Fibroblast of peridontal ligament (primary cell): Measurements from ENCODE around the gene CXorf49.
"Not testable (repeated sequence)": the region's sequence is repeated elsewhere in the genome, so short reads cannot be mapped to it uniquely, and the experiment has no call there.

Source experiments
- DNase-seq: peaks from one replicate; pipeline ENCODE4 v3.0.0-alpha.2; 2010; ENCODE audit errors: extremely low read depth

The CXorf49 gene

DNA sequence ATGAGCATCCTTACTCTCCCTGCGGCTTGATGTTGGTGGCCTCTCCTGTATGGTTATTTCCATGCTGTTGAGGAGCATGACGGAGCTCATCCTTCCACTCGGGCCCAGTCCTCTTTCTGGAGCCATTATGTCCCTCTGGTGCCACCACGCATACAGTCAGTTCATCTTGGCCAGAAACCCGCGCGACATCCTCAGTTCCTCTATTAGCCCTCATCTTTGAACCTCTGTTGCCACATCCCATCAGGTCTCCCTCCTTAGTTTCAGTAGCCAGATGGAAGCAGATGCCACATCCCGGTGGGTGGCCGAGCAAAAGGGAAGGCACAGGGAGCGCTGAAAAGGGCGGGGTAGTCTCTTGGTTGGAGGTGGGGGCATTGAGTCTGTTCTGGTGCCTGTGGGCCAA is 46.1 kb downstream of the CXorf49 start:
- no peak for DNase-seq

DNA sequence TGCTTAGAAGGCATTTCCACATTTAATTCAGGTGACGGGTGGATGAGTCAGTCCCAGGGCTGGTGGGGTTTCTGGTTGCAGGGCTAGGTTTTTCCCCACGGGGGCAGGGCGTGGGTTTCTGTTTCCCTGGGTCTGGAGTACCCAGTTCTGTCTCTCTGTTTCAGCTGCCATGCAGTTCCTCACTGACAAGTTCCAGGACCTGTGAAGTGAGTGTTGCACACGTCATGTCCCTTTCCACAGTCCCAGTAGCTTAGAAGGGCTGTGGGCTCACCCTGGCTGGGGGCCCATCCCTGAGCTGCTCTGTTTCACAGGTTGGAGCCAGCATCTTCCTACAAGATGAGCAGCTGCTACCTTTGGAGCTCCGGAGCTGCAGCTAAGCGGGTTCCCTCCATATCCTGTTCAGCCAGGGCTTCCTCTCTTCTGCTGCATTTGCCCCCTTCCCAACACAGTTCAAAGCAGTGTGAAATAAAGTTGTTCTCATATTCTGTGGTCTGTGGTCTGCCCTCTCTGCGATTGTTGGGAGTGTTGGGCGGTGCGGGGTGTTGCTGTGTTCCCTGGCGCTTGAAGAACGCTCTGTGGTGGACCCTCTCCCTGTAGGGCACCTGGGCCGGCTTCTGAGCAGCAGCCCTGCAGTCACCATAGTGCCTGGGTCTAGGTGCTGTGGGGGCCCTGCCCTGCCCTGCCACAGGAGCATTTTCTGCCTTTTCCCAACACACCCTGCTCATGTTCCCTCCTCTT is 46.9 kb downstream of the CXorf49 start:
- DNase-seq = no peak

DNA sequence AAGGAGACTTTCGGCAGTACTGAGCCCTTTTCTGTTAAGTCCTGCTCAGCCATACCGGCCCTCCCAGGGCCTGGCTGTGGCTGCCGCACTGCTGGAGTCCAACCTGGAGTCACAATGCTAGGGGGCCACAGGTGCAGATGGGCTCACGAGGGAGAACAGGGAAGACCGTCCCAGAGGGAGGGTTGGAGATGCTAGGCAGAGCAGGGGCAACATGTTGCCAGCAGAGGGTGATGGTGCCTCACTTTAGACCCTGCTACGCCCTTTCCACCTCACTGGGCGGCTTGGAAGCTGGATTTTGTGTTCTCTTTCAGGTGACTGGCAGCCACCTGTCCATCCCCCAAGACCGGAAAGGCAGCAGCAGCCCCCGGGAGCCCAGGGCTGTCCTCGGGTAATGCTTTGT is 48.1 kb downstream of the CXorf49 start:
- not testable (repeated sequence) for DNase-seq

DNA sequence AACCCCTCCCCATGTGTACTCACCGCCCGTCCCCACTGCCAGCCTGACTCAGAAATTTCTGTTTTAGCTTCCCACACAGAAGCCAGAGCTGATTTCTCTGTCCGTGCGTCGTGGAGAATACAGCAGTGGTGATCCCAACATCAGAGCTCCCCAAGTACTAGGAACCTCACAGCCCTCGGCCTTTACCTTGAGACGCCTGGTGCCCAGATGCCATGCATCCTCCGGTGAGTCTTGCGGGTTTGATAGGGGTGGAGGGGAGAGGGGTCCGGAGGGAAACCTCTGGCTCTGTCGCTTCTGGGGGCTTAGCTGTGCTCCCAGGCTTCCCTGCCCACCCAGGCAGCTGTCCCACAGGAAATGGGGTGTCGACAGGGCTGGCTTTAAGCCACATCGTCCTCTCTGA is 48.6 kb downstream of the CXorf49 start:
- no peak for DNase-seq

DNA sequence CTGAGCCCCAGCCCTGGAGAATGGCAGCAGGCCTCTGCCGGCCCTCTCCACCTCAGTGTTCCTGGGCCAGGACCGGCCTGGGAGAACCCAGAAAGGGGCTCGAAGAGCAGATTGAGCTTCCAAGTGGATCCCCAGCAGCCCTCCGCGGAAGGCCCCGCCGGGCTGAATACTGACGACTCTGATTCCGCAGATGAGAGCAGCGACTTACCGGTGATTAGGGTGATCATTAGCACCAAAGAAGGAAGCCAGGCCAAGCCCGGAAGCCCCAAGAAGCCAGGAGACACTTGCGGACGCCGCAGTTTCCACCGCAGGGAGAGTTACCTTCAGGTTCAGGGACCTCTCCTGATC is 49.9 kb downstream of the CXorf49 start:
- no peak for DNase-seq

DNA sequence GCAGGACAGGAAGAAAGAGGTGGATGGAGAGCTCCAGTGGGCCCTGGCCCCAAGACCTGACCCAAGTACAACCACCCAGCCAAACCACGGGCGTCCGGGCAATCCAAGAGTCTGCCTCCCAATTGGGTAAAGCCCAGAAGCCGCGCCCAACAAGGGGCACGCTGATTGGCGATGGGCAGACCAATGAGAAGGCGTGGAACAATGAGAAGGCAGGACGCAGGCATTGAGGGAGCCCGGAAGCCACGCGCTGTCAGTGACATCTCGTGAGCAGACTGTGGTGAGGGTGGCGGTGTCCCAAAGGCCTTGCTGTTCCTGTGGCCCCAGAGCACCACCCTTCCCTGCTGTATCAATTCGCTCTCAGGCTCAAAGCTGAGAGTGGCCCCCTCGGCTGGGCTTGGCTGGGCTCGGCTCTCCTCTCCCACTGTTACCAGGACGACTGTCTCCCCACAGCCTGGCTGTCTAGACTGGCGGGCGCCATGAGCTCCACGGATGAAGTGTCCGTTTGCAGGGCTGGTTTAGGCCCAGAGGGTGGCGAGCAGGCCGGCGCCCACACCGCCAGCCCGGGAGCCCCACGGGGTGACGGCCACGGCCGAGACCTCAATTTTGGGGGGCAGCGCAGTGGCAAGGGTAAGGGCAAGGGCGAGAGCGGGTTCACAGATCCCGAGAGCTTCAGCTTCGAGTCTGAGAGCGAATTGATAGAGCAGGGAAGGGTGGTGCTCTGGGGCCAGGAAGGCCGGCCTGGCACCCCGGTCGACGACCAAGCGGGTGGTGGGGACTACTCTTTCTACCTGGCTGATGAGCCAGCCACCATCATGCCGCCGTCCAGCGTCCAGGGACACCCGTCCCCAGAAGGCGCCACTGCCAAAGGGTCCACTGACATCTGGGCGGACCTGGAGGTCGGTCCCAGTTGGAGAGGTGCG is 50.5 kb downstream of the CXorf49 start, which contains the start of gene LOC101059915:
Gene LOC101059915, plus strand, starts transcription at position 219 of the 920 bp plus-strand sequence.
- no peak for DNase-seq

DNA sequence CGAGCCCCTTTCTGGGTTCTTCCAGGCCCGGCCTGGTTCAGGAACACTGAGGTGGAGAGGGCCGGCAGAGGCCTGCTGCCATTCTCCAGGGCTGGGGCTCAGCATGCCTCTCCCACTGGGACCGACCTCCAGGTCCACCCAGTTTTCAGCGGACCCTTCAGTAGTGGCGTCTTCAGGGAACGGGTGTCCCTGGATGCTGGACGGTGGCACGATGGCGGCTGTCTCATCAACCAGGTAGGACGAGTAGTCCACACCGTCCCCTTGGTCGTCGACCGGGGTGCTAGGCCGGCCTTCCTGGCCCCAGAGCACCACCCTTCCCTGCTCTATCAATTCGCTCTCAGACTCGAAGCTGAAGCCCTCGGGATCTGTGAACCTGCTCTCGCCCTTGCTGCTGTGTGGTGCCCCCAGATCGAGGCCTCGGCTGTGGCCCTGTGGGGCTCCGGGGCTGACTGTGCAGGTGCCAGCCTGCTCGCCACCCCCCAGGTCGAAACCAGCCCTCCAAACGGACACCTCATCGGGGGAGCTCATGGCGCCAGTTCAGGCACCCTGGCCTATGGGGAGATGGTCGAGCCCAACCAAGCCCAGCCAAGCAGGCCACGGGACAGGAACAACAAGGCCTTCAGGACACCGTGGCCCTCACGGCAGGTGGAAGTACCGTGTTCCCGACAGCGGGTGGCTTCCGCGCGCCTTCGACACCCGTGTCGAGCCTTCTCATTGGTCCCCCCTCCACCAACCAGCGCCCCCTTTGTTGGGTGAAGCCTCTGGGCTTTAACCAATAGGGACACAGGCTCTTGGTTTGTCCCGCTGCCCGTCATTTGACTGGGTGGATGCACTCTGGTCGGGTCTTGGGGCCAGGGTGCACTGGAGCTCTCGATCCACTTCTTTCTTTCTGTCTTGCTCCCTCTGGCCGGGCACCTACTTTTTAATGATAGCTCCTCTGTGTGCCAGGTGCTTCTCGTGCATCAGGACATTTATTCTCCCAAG is 51.6 kb downstream of the CXorf49 start:
- DNase-seq = no peak

DNA sequence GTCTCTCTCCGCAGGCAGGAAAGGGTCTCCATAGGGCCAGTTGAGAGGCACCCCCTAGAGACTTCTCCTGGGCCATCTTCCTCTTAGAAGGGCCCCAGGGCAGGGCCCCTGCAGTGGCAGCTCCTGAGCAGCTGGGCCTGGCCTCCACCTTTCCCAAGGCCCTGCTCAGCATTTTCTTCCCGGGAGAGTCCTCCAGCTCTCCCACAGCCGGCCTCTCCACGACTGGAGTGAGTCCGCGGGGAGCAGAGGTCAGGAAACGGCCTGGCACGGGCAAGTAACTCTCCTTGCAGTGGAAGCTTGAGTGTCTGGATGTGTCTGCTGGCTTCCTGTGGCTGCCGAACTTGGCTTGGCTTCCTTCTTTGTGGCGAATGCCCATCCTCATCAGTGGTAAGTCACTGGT is 52.3 kb downstream of the CXorf49 start:
- no peak for DNase-seq

DNA sequence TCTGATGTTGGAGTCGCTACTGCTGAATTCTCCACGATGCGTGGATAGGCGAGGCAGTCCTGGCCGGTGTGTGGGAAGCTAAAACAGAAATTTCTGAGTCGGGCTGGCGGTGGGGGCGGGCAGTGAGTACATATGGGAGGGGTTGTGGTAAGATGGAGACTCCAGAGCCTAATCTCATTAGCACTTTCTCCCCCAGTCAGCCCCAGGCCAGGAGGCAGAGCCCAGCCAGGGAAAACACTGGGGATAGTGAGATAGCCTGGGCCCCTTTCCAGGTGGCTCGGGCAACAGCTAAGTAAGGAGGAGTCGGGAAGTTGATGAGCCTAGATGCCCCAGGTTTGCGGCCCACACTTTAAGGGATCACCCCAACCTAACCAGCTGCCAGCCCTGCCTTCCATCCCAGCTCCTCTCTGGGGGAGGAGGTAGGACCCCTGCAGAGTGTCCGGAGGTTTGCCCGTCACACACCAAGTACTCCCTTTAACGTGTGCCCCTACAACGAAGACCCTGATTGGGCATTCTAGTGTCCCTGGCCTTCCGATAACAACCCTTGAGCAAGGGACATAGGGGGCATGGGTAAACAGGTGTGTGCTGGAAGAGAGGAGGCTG is 53.1 kb downstream of the CXorf49 start:
- DNase-seq = no peak
